Lung microvascular endothelial cell (primary cell): ENCODE data around the gene PGAP6. TPM values are rescaled to one million over a fixed set of nuclear protein-coding genes. Genes with fewer than 3 reads are reported as not detected.
A peak's percentile ranks its signal among the peaks of the same experiment; 100 is the strongest.
"Not testable (repeated sequence)": the region's sequence is repeated elsewhere in the genome, so short reads cannot be mapped to it uniquely, and the experiment has no call there.

Experiments
- DNase-seq, 2 donors: peaks; one replicate each; pipeline versions ENCODE4 v3.0.0 to v3.0.0-alpha.2; 2010; ENCODE audit warnings: low read depth in 2 of 2
- total RNA-seq: library from RNA; depleted of rRNA; stranded (reverse); fragments of >200 nt; gene quantifications from 2 replicates; pipeline ENCODE4 v1.2.1, GENCODE V29; 2014

The PGAP6 gene
- total RNA-seq, 1 donor from 2014 or later = 110 TPM

DNA sequence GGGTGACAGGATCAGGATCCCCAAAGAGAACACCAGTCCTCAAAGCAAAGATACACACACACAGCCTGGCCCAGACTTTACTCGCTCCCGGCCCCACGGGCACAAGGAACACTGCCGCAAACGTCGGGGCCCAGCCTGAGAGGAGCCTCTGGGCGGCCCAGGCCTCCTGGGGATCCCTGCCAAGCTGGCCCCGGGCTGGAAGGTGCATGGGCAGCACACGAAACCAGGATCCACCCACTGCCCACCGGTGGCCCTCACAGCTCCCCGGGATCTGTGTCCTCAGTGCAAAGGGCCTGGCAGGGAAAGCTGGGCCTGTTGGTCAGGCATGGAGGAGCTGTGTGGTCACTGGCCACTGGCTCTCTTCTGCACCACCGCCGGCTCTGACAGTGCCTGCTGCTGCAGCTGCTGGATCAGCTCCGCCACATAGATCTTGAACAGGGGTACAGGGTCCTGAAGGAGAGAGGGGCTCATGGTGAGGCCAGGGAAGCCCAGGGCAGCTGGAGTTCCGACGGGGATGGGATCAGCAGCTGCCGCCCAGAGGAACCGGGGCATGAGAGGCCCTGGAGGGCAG lies 14.4 kb downstream of the PGAP6 start:
- no peak for DNase-seq

DNA sequence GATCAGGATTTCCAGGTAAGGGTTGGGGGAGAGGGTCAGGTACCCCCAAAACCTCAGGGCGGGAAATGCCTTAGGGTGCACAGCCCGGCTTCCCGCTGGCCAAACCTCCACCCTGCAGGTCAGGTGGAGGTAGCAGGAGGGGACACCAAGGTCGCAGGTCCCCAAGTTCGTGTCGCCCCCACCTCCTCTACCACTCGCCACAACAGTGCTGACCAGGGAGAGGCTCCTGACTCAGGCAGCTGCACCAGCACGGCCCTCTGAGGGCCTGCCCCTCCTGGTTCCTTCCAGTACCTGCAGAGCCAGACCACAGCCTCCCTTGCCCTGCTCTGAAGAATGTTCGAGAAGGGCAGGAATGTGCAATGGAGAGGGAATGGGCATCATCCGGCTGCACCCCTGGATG lies 15.3 kb downstream of the PGAP6 start:
- no peak for DNase-seq

GRCh38 chr16:364595-365491 lies 16.9 kb downstream of the PGAP6 start:
- no peak for DNase-seq

- DNase-seq = no peak
Observed at GRCh38 chr16:363766-364490, 17.9 kb downstream of the PGAP6 start.

DNA sequence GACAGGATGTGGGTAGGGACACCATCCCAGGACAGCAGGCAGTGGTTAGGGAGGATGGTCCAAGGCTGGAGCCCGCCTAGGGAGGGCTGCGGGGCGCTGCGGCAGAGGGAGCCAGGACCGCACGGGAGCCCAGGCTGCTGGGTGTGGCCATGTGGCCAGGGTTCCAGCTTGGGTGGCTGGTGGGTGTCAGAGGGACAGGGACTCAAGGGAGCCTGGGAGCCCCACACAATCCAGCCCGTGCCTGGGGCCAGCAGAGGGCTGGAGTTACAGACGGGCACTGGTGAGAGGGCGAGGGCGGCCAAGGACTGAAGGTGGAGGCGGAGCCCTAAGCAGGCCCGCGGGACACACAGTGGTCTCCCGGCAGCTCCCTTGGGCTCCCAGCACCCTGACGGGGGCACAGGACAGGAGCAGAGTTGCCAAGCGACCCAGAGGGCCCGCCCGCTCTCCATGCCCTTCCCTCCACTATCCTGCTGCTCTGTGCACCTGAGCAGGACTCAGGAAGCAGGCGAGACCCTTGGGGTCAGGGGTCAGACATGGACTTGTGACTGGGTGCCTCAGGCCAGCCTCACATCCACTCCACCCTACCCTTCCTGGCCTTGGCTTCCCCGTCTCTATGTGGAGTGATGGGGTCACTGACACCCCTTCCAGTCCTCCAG lies 18.5 kb downstream of the PGAP6 start:
- no peak for DNase-seq

DNA sequence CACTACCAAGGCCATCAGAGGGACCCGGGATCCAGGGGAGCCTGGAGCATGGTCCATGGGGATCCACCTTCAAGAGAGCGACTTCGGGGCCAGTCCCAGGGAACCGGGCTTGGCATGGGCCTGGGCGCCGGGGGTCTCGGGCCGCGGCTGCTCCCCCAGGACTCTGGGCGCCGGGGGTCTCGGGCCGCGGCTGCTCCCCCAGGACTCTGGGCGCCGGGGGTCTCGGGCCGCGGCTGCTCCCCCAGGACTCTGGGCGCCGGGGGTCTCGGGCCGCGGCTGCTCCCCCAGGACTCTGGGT lies 19.1 kb downstream of the PGAP6 start:
- DNase-seq = not testable (repeated sequence)

DNA sequence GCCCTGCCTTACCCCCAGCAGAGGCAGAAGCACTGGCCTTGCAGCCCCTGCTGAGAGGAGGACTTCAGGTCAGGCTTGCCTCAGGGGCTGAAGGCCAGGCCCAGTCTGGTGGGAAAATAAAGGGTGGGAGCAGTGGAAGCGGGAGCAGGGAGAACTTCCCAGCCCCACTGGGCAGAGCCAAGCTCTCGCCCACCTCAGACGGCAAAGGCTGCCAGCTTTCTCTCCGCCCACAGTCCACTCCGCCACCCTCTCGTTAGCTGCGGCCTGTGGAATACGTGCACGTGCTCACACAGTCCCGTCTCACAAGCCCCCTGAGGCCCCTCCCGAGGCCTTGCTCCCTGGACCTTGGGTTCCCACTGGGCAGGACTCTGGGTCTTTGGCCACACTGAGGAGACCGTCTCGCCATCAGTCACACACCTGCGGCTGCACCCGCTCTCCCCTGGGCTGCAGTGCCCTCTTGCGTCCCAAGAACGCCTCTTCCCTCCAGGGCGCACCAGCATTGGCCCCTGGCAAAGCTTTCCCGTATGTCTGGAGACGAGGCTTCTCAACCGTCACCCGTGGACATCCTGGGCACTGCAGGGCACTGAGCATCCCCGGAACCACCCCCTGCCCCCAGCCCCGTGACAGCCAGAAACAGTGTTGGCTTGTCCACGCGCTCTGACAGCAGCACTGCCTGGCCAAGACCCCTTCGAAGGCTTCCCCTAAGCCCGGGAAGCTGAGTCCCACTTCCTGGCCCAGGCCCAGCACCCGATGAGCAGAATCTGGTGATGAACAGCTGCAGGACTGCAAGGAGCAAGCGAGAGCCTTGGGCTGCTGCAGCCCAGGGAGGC lies 19.7 kb downstream of the PGAP6 start:
- peak; percentile 83 to 86 for DNase-seq

- no peak for DNase-seq
Observed at GRCh38 chr16:361341-361871, 20.4 kb downstream of the PGAP6 start.

DNA sequence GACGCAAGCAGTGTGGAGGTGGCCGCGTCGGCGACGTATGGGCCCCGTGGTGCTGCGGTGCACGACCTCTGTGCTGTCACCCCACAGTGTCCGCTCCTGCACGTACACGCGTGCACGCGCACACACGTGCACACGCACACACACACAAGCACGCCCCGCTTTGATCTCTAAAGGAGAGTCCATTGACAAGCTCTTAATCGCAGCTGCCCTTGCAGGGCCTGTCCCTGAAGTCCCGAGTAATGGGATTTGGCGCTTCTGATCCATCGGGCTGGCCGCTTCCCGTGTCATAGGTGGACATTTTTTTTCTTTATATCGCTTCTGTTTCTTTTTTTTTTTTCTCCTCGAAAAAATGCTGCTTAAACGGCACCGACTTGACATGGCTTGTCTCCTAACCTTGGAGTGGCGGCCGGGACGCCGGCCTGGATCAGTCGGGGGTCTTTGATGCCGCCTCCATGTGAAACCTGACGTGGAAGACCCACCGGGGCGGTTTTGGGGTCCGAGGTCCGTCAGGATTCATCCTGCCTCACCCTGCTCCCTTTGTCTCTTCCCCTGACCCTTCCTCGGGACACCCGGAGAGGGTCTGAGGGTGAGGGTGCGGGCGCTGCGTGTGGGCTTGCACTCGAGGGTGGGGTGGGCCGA lies 21.0 kb downstream of the PGAP6 start:
- no peak for DNase-seq

DNA sequence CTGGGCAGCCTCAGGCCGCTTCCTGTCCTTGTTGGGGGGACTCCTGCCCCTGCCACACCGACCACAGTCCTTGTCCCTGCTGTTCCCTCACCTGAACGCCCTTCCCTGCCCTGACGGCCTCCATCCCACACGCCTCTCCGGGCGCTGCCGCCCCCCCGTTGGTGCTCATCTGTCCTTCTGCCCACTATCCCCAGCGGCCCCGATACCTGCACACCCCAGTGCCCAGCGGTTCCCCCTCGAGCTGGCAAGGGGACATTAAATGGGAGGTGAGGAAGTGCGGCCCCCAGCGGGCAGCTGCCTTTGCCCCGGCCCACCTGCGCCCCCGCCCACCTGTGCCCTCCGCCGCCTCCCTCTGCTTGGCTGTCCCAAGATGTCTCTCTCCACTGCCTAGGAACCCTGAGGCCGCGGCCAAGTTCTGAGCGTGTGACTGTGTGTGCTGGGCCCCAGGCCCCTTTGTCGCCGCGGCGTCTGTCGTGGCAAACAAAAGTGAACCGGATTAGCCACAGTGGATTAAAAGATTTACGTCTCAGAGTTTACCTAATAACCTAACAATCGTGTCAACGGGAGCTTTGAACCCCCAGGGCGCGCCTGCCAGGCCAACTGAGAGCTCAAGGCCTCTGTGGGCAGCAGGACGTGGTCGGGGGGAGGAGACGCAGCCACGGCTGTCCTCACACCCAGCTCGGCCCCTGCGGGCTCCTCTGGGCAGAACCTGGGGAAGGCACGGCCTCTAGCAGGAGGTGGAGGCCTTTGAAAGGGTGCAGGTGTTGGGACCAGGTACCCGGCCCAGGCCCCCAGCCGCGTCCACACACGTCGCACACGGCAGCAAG lies 21.7 kb downstream of the PGAP6 start:
- DNase-seq = no peak

DNA sequence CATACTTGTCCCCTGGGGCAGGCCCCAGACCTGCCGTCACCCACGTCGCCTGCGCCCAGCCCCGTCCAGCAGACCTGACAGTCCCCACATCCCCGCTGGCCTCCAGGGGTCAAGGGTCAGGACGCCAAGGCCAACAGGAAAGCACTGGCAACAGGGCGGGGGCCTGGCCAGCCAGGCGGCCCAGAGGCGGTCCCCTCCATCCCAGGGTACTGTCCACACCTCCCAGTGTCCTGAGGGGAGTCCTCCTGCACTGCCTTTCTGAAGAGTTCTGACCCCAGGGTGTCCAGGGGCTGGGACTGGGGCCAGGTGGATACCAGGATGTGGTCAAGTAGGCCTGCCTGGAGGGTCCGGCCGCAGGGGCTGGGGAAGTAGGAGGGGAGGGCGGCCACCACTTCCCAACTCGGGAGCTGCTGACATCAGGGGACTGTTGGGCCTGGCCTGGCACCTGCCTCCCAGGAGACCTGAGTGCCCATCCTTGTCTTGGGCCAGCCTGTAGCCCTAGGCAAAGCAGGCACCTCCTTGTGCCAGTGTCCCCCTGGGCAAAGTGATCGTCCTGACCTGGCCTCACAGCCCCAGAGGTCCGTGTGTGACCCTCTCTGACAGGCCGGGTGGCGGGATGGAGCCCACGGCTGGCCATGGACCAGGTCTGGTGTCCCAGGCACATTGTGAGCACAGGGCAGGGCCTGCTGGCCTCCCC lies 22.6 kb downstream of the PGAP6 start:
- no peak for DNase-seq

DNA sequence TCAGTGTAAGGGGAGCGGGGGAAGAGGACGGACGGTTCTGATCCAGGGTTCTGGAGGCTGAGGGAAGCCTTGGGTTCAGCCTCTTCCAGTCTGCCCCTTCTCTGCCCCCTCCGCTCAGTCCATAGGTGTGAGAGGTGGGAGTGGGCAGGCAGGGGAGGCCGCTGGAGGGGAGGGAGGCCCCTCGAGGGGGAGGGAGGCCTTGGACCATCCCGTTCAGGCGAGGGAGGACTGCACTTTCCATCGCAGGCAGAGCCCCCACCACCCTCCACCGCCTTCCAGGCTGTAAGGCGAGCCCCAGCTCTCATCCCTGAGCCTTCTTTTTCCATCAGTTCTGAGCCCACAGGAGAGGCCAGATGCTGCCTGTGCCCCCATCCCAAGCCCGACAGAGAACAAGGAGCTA lies 25.0 kb downstream of the PGAP6 start:
- DNase-seq = no peak

GRCh38 chr16:354971-355461 lies 26.8 kb downstream of the PGAP6 start:
- no peak for DNase-seq

- no peak for DNase-seq
Observed at GRCh38 chr16:354291-354881, 27.4 kb downstream of the PGAP6 start.

- DNase-seq = no peak
Observed at GRCh38 chr16:353404-354290, 28.1 kb downstream of the PGAP6 start.

DNA sequence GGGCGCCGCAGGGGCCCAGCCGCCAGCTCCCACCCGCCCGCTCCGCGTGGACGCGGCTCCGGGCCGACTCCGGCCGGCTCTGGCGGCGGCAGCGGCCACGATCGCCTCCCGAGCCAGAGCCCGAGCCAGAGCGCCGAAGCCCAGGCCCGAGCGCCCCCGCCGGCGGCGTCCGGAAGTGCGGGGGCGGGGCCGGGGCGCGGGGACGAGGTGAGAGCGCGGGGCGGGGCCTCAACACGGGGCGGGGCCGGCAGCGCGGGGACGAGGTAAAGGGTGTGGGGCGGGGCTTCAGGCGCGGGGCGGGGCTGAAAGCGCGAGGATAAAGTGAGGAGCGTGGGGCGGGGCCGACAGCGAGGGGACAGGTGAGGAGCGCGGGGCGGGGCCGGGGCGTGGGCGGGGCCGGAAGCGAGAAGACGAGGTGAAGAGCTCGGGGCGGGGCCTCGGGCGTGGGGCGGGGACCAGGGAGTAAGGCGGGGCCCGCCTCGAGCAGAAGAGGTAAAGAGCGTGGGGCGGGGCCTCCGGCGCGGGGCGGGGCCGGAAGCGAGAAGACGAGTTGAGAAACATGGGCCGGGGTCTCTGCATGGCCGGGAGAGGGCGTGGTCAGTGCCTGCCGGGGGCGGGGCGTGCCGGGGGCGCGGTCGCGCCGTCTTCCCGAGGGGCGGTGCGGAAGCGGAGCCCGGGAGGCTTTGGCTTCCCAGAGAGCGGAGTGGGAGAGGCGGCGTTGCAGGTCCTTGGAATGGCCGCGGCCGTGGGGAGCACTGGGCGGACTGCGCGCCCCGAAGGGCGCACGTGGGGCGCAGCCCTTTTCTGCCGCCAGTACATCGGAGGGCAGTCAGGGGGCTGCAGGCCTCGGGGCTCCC lies 29.0 kb downstream of the PGAP6 start, which contains the start of gene AXIN1:
Gene AXIN1 (minus strand): TSS at position 177 of the 857 bp plus-strand sequence. CDS start 5,698 bp downstream, outside the sequence.
- peak; percentile 87 to 94 for DNase-seq
